ENCODE results near the gene ZBTB46. TPM values are rescaled to one million over a fixed set of nuclear protein-coding genes. Genes with fewer than 3 reads are reported as not detected.

ZBTB46 gene
- total RNA-seq, 1 donor from 2014 or later, result 39.5 TPM

- no peaks in the 10 kb centered on the region for H3K9me3 ChIP-seq
- no peak overlapping the region for H3K4me3 ChIP-seq
- no peaks in the 10 kb centered on the region for H3K36me3 ChIP-seq
- no peaks in the 10 kb centered on the region for H3K27me3 ChIP-seq
- peaks cover 13 to 20% of the 10 kb centered on the region in 2 donors for H3K4me1 ChIP-seq
- no peak for TF ChIP-seq CTCF (IDR thresholded peaks at IDR 0.05)
- DNase-seq (ENCODE audit: low spot score in 2 of 2), result no peak
- intact Hi-C loops (cut with DNase I), result no loop called here
- H3K27ac ChIP-seq, result peak overlapping the region; percentile 8 to 27
These were observed 5.6 kb upstream of the ZBTB46 start for GRCh38 chr20:63836458-63837344.

- intact Hi-C loops (cut with DNase I), result loop anchor here (1.0 kb wide), 1 partner anchor 29 kb away; no protein-coding TSS in a partner anchor
- no peaks in the 10 kb centered on the region for H3K36me3 ChIP-seq
- no peaks in the 10 kb centered on the region for H3K27me3 ChIP-seq
- peak; percentile 88 to 95 for DNase-seq (ENCODE audit: low spot score in 2 of 2)
- H3K4me3 ChIP-seq, result peak overlapping the region in 1 of 2 donors; percentile 16
- H3K4me1 ChIP-seq, result peaks cover 14 to 20% of the 10 kb centered on the region in 2 donors
- H3K27ac ChIP-seq, result peak overlapping the region; percentile 60 to 73
- no peak for TF ChIP-seq CTCF (IDR thresholded peaks at IDR 0.05)
- no peaks in the 10 kb centered on the region for H3K9me3 ChIP-seq
These were observed 4.2 kb upstream of the ZBTB46 start for GRCh38 chr20:63835021-63835858.

GRCh38 chr20:63834491-63834880 lies 3.4 kb upstream of the ZBTB46 start:
- Histone ChIP-seq H3K36me3 (no peaks in the 10 kb centered on the region), H3K4me1 (peaks cover 14 to 26% of the 10 kb centered on the region in 2 donors), H3K27me3 (no peaks in the 10 kb centered on the region), H3K4me3 (peak overlapping the region in 1 of 2 donors; percentile 16), H3K9me3 (no peaks in the 10 kb centered on the region), H3K27ac (peak overlapping the region; percentile 60 to 73)
- DNase-seq (ENCODE audit: low spot score in 2 of 2), result no peak
- intact Hi-C loops (cut with DNase I), result loop anchor here (5.0 kb wide), 1 partner anchor 92 kb away; no protein-coding TSS in a partner anchor
- TF ChIP-seq CTCF (IDR thresholded peaks at IDR 0.05), result no peak

- Histone ChIP-seq H3K36me3 (no peaks in the 10 kb centered on the region), H3K4me3 (no peak overlapping the region), H3K9me3 (no peaks in the 10 kb centered on the region), H3K27ac (peak overlapping the region in 1 of 2 donors; percentile 73), H3K4me1 (peaks cover 14 to 30% of the 10 kb centered on the region in 2 donors), H3K27me3 (no peaks in the 10 kb centered on the region)
- no peak for TF ChIP-seq CTCF (IDR thresholded peaks at IDR 0.05)
- no peak for DNase-seq (ENCODE audit: low spot score in 2 of 2)
- intact Hi-C loops (cut with DNase I), result loop anchor here (5.0 kb wide), 1 partner anchor 92 kb away; no protein-coding TSS in a partner anchor
These were observed 2.9 kb upstream of the ZBTB46 start for GRCh38 chr20:63833776-63834490.
